ENCODE results near the gene KIAA0825.

Gene KIAA0825

GRCh38 chr5:94260096-94260495, 358.3 kb downstream of the KIAA0825 start:
- no peak for DNase-seq (ENCODE audit: insufficient read length, low spot score)

GRCh38 chr5:94254214-94254613, 364.2 kb downstream of the KIAA0825 start:
- FAIRE-seq (no peak), DNase-seq (ENCODE audit: insufficient read length, low spot score) (no peak)

More at GRCh38 chr5:94260096-94260495, 358.3 kb downstream of the KIAA0825 start:
- FAIRE-seq = no peak

- no peak for DNase-seq (ENCODE audit: insufficient read length, low spot score)
- FAIRE-seq = no peak
Measured at GRCh38 chr5:94250985-94251384, 367.4 kb downstream of the KIAA0825 start.

- DNase-seq (ENCODE audit: insufficient read length, low spot score) (no peak), FAIRE-seq (no peak)
Measured at GRCh38 chr5:94249430-94249829, 369.0 kb downstream of the KIAA0825 start.

- no peak for DNase-seq (ENCODE audit: insufficient read length, low spot score)
- no peak for FAIRE-seq
Measured at GRCh38 chr5:94248175-94248875, 370.1 kb downstream of the KIAA0825 start.

- no peak for DNase-seq (ENCODE audit: insufficient read length, low spot score)
Measured at GRCh38 chr5:94245608-94246007, 372.8 kb downstream of the KIAA0825 start.

GRCh38 chr5:94244921-94245320, 373.5 kb downstream of the KIAA0825 start:
- FAIRE-seq (no peak), DNase-seq (ENCODE audit: insufficient read length, low spot score) (no peak)

More at GRCh38 chr5:94245608-94246007, 372.8 kb downstream of the KIAA0825 start:
- FAIRE-seq = no peak

- no peak for DNase-seq (ENCODE audit: insufficient read length, low spot score)
- no peak for FAIRE-seq
Measured at GRCh38 chr5:94243612-94244011, 374.8 kb downstream of the KIAA0825 start.

- no peak for DNase-seq (ENCODE audit: insufficient read length, low spot score)
- no peak for FAIRE-seq
Measured at GRCh38 chr5:94240993-94241651, 377.3 kb downstream of the KIAA0825 start.

- FAIRE-seq (no peak), DNase-seq (ENCODE audit: insufficient read length, low spot score) (no peak)
Measured at GRCh38 chr5:94240596-94240992, 377.8 kb downstream of the KIAA0825 start.

- FAIRE-seq = no peak
Measured at GRCh38 chr5:94240134-94240533, 378.3 kb downstream of the KIAA0825 start.

GRCh38 chr5:94239266-94239665, 379.1 kb downstream of the KIAA0825 start:
- no peak for DNase-seq (ENCODE audit: insufficient read length, low spot score)
- no peak for FAIRE-seq

More at GRCh38 chr5:94240134-94240533, 378.3 kb downstream of the KIAA0825 start:
- no peak for DNase-seq (ENCODE audit: insufficient read length, low spot score)

- DNase-seq (ENCODE audit: insufficient read length, low spot score) (no peak), FAIRE-seq (no peak)
Measured at GRCh38 chr5:94234987-94235386, 383.4 kb downstream of the KIAA0825 start.

GRCh38 chr5:94228791-94229190, 389.6 kb downstream of the KIAA0825 start:
- no peak for FAIRE-seq
- no peak for DNase-seq (ENCODE audit: insufficient read length, low spot score)

GRCh38 chr5:94223235-94223634, 395.2 kb downstream of the KIAA0825 start:
- FAIRE-seq (no peak), DNase-seq (ENCODE audit: insufficient read length, low spot score) (no peak)

- no peak for FAIRE-seq
- no peak for DNase-seq (ENCODE audit: insufficient read length, low spot score)
Measured at GRCh38 chr5:94218374-94218773, 400.0 kb downstream of the KIAA0825 start.

- FAIRE-seq = no peak
- DNase-seq (ENCODE audit: insufficient read length, low spot score) = no peak
Measured at GRCh38 chr5:94217745-94218144, 400.7 kb downstream of the KIAA0825 start.

- DNase-seq (ENCODE audit: insufficient read length, low spot score) (no peak), FAIRE-seq (no peak)
Measured at GRCh38 chr5:94217216-94217615, 401.2 kb downstream of the KIAA0825 start.

- DNase-seq (ENCODE audit: insufficient read length, low spot score) (no peak), FAIRE-seq (no peak)
Measured at GRCh38 chr5:94212476-94212875, 405.9 kb downstream of the KIAA0825 start.

GRCh38 chr5:94209774-94210355, 408.5 kb downstream of the KIAA0825 start:
- DNase-seq (ENCODE audit: insufficient read length, low spot score) (no peak), FAIRE-seq (no peak)

GRCh38 chr5:94209272-94209671, 409.1 kb downstream of the KIAA0825 start:
- FAIRE-seq = no peak
- DNase-seq (ENCODE audit: insufficient read length, low spot score) = no peak

- DNase-seq (ENCODE audit: insufficient read length, low spot score) (no peak), FAIRE-seq (no peak)
Measured at GRCh38 chr5:94199566-94199965, 418.8 kb downstream of the KIAA0825 start.

All from GM19239 (cell line).